GM21423 (cell line): ENCODE data around the gene SAP30L.
A peak's percentile ranks its signal among the peaks of the same experiment; 100 is the strongest.

Experiments
- ATAC-seq: cut with Tn5 transposase; IDR thresholded peaks from one replicate; pipeline ENCODE4 v1.9.1; 2021; ENCODE audit warnings: mild to moderate bottlenecking, moderate library complexity; ENCODE audit not compliant: unreplicated experiment

SAP30L gene

GRCh38 chr5:154460172-154460571, 14.4 kb downstream of the SAP30L start:
- ATAC-seq: no peak

GRCh38 chr5:154461531-154461930, 15.7 kb downstream of the SAP30L start:
- no peak for ATAC-seq

DNA sequence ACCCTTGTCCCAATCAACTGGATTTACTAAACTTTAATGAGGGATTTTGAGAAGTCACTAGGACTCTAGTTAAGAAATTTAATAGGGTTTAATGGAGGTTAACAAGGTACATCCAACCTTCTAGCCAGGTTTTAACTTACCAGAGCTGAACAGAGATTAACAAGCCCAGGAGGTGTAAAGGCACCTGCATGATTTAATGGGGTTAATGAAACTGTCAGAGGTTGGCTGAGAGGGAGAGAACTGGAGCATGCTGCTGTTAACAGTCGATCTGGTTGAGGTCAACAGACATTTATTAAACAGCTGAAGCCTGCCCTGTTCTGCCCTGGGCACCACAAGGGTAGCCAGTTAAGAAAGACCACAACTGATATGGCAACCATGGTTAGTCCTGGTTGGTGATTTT, 18.6 kb downstream of the SAP30L start:
- ATAC-seq: no peak

DNA sequence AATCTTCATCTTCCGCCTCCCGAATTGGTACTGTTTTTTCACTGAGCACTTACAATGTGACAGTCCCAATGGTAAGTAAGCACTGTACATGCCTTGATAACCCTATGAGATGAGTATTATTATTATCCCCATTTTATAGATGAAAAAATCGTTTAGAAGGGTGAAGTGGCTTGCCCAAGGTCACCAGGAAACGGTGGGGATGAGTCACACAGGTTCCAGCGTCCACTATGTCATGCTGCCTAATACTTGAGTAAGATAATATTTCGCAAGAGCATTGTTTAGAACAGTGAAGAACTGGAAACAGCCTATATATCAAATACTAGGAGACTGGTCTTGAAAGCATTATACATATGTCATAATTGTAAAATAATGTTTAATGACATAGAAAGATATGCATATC, 19.4 kb downstream of the SAP30L start:
- ATAC-seq: no peak

DNA sequence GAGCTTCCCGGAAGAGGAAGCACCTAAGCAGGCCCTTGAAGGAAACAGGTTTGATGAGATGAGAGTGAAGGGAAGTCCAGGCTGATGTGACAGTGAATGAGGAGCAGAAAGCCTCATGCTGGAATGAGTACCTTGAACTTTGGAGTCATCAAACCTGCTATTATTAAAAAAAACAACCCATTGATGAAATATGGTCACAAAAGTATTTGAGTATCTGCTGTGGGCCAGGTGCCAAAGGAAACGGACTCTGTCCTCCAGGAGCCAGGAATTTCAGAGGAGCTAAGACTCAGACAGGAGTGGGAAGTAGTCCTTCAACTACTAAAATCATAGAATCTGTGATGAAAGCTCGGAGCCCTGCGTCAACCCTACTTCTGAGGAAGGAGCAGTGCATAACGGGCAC, 20.4 kb downstream of the SAP30L start:
- no peak for ATAC-seq

- ATAC-seq: no peak
These were observed 20.9 kb downstream of the SAP30L start for GRCh38 chr5:154466671-154467070.

DNA sequence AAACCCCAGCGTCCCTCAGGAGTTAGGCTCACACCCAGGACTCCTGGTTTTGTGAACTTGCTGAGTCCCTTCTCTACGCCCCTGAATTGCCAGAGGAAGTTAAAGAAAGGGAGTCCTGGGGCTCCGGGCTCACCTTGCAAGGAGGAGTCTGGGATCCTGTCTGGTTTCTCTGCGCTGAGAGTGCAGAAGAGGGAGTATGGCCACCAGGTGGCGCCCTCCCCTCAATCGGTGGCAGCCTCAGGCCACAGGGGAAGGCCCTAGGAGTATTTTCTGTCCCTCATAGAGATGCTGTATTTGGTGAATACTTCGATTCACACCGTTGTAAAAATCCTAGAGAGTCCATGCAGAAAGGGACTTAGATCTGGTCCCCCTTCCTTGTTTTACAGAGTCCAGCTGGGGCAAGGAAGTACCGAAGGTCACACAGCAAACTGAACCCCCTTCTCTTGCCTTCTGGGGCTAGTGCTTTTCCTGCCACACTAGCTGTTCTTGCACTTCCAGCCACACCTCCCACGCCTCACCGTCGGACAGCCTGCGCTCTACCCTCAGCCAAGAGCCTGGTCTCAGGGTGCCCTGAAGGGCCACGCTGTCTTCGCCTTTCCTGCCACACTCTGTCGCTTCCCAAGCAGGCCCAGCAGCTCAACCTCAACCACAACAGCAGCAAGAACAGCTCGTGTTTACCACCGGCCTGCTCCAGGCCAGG, 22.0 kb downstream of the SAP30L start:
- peak; percentile 92 for ATAC-seq

DNA sequence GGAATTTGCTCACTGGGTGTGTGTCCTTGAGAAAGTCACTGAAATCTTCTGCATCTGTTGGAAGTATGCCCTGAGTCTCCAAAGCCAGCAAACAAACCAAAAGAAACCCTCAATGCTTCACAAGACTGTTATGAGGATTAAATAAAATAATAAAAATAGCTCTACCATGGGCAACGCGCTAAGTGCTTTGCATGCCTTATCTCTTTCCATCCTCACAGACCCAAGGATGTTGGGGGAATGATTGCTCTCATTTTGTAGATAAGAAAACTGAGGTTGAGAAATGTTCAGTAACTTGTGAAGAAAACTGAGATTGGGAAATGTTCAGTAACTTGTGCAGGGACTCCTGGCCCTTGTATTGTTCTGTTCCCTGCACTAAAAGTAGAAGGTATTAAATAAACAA, 24.3 kb downstream of the SAP30L start:
- ATAC-seq: no peak

DNA sequence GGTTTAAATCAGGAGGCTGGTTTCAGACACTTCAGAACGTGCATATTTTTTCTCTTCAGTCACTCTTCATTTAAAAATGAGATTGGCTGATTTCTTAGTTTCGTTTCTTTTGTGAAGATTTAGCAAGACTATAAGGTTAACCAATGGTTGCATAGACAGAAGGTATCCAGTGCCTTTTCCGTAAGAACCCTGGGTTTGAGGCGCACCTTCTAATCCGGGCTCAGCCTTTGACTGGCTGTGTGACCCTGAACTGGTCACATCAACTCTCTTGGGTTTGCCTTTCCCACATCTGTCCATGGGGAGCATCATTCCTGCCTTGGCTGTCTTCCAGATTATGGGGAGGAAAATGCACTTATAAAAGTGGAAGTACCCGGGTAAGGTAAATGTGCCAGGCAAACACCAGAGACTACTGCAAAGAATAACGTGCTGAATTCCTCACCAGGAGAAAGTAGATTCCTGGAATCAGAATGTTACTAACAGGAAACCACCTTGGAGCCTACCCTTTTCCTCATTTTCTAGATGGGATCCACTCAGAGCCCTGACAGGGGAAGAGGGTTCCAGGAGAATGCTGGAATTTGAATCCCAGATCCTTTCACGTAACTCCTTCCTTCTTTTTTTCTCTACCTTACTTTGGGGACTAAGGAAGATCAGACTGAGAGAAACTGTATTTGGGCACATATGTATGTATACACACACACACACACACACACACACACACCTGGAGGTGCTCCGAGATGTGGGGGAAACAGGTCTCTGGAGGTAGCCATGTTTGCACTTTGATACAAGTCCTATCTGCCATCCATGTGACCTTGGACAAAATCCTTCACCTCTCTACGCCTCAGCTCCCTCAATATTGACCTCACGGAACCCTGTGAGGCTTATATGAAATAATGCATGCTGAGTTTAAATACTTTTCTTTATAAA, 25.4 kb downstream of the SAP30L start:
- no peak for ATAC-seq

GRCh38 chr5:154472871-154473580, 27.2 kb downstream of the SAP30L start:
- no peak for ATAC-seq

- ATAC-seq: no peak
These were observed 27.9 kb downstream of the SAP30L start for GRCh38 chr5:154473581-154474283.

DNA sequence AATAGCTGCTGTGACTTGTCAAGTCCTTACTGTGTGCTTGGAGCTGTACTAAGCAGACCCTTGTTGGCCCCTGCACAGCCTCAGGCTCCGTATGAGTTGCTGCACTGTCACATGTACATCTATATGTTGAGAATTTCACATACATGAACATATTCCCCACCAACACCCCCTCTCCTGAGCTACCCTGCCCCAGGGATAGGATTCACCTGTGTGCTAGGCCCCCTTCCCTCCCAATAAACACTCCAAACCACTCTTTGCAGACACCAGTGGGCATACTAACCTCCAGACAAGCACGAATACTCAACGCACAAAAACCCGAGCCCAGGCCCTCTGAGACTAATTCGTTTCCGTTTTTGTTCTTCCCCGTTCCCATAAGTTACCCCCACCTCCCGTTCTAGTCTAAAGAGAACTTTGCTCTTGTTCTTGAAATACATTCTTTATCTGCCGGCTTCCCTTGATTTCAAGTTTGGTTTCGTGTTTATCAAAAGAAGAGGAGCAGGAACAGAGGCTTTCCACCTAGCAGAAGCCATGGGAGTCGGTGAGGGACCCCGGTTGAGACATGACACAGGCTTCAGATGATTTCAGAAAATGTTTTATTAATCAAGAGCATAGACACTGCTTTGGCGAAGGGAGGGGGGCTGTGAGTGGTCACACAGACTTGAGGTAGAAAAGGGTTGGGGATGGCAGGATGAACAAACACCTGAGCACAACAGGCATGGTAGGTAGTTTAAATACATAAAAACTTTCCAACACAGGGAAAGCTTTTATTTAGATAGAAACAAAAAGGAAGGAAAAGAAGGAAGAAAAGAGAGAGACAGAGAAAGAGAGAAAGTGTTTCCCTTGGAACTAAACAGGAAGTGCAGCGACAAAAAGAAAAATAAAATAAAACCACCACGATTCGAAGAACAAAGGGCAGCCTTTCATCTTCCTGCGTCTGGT, 28.9 kb downstream of the SAP30L start:
- no peak for ATAC-seq

- ATAC-seq: no peak
These were observed 30.0 kb downstream of the SAP30L start for GRCh38 chr5:154475591-154476353.

- no peak for ATAC-seq
These were observed 30.8 kb downstream of the SAP30L start for GRCh38 chr5:154476354-154477205.

DNA sequence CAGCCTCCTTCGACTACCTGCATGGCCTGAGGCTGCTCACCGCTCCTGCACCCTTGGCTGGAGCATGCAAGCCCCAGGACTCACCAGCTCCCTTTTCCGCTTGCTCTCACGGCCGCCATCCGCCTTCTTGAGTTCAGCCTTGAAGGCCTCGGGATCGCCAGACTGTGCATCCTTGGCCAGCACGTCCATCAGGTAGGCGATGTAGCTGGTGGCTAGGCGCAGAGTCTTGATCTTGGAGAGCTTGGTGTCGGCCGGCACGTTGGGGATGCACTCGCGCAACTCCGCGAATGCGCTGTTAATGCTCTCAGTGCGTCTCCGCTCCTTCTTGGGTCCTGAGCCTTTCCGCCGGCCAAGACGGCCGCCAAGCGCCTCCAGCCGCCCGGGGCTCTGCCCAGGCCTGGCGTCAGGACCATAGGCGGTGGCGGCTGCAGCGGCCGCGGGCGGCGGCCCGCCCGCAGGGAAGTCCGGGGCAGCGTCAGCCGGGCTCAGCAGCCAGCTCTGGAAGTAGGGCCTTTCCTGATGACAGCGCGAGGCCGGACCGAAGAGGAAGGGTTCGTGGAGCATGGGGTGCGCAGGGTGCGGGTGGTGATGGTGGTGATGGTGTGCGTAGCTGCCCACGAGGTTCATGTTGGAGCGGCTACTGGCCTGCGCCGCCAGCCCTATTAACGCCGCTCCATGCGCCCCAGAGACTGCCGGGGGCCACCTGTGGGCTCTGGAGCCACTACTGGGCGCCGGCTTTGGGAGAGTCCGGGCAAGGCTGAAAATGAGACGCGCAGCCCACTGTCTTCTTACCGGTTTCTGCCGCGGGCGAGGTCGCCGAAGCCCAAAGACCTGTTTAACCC, 31.8 kb downstream of the SAP30L start:
- no peak for ATAC-seq

GRCh38 chr5:154478224-154478565, 32.4 kb downstream of the SAP30L start, which contains the start of gene HAND1:
Gene HAND1 (minus strand): TSS chr5:154478227. CDS start chr5:154478008, 219 bp downstream.
- ATAC-seq: no peak

GRCh38 chr5:154478752-154479159, 33.0 kb downstream of the SAP30L start:
- ATAC-seq: no peak
